ENCODE data around the gene GALNT14. TPM values are rescaled to one million over a fixed set of nuclear protein-coding genes. Genes with fewer than 3 reads are reported as not detected.

Gene GALNT14
- total RNA-seq, 1 experiment from 2014 or later: 2.7 TPM

DNA sequence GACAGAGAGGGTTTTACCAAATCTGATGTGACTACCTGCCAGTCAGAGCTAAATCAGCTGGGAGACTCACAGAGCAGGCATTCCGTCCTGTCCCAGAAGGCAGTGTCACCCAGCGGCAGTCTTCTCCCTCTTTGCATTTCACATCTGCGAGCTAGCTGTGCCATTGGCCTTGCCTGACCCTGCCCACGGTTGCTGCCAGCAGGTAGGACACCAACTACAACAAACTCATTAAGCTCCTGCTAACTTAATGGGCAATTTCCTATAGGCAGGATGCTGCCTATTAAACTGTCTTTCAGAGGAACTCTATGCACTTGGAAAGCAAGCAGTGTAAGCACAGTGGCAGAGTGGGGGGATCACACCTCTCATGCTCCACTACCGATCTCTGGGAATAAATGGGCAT is 214.6 kb downstream of the GALNT14 start:
- Histone ChIP-seq H4K8ac (replicated peaks; ENCODE audit: insufficient read length, low read depth, low read length) (no peak overlapping the region), H4K91ac (ENCODE audit: insufficient read length, low read depth, low read length) (no peak overlapping the region), H2AFZ (ENCODE audit: low read length) (no peak overlapping the region), H2AK5ac (ENCODE audit: insufficient read length, low read length) (no peak overlapping the region), H3K14ac (ENCODE audit: insufficient read depth, low read length) (no peak overlapping the region), H4K5ac (ENCODE audit: insufficient read length, low read depth, low read length) (no peak overlapping the region), H3K27ac (ENCODE audit: insufficient read length, low read depth, low read length) (no peak overlapping the region), H2BK120ac (ENCODE audit: low read depth, low read length, poor library complexity, severe bottlenecking) (no peak overlapping the region), H3K4me2 (ENCODE audit: insufficient read depth, insufficient read length, low read length) (no peak overlapping the region), H3K4ac (ENCODE audit: low read depth, low read length) (no peak overlapping the region), H3T11ph (ENCODE audit: low read length) (no peak overlapping the region), H3K23me2 (ENCODE audit: insufficient read length, low read depth, low read length, poor library complexity, severe bottlenecking) (no peaks in the 10 kb centered on the region), H3K9me3 (ENCODE audit: control insufficient read depth, low read depth, low read length) (no peaks in the 10 kb centered on the region), H3K79me2 (ENCODE audit: insufficient read depth, low read length) (no peaks in the 10 kb centered on the region), H3K4me1 (ENCODE audit: insufficient read depth, low read length) (no peaks in the 10 kb centered on the region), H3K56ac (ENCODE audit: insufficient read length, low read depth, low read length) (no peak overlapping the region), H4K20me1 (ENCODE audit: control insufficient read depth, insufficient read depth, insufficient read length) (peaks cover 2% of the 10 kb centered on the region), H2BK5ac (ENCODE audit: insufficient read length, low read length) (no peak overlapping the region), H2BK20ac (ENCODE audit: low read depth, low read length, poor library complexity, severe bottlenecking) (no peak overlapping the region), H3K79me1 (ENCODE audit: insufficient read depth, low read depth, low read length, poor library complexity, severe bottlenecking) (no peaks in the 10 kb centered on the region), H3K27me3 (ENCODE audit: insufficient read depth, low read length) (no peaks in the 10 kb centered on the region), H2BK12ac (ENCODE audit: insufficient read length, low read depth, low read length) (no peak overlapping the region), H3K18ac (ENCODE audit: insufficient read length, low read depth, low read length) (no peak overlapping the region), H2BK15ac (ENCODE audit: low read depth, low read length) (no peak overlapping the region), H3K23ac (ENCODE audit: insufficient read length, low read depth, low read length) (no peak overlapping the region), H3K9ac (ENCODE audit: extremely low read depth, insufficient read length, low read length) (no peak overlapping the region)
- Mint-ChIP-seq H3K27me3 (ENCODE audit: low read depth) (no peaks in the 10 kb centered on the region; the same call in 1 of the 2 replicates), H3K9me3 (no peaks in the 10 kb centered on the region), H3K27ac (0 out of 7 replicates have a peak overlapping the region, but pooled peaks of 1 of the 3 experiments have one; percentile 29), H3K4me1 (no peaks in the 10 kb centered on the region), H3K4me3 (no peak overlapping the region), H3K36me3 (ENCODE audit: insufficient read depth in 1 of 3, low read depth in 3 of 3) (no peaks in the 10 kb centered on the region)
- DNase-seq: peak; percentile 38
- TF ChIP-seq, protein P1, sequence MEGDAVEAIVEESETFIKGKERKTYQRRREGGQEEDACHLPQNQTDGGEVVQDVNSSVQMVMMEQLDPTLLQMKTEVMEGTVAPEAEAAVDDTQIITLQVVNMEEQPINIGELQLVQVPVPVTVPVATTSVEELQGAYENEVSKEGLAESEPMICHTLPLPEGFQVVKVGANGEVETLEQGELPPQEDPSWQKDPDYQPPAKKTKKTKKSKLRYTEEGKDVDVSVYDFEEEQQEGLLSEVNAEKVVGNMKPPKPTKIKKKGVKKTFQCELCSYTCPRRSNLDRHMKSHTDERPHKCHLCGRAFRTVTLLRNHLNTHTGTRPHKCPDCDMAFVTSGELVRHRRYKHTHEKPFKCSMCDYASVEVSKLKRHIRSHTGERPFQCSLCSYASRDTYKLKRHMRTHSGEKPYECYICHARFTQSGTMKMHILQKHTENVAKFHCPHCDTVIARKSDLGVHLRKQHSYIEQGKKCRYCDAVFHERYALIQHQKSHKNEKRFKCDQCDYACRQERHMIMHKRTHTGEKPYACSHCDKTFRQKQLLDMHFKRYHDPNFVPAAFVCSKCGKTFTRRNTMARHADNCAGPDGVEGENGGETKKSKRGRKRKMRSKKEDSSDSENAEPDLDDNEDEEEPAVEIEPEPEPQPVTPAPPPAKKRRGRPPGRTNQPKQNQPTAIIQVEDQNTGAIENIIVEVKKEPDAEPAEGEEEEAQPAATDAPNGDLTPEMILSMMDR (conservative IDR thresholded peaks at IDR 0.05): no peak
- no CpG with 5 or more reads among the region's 5 CpGs for WGBS (ENCODE audit: extremely low coverage, insufficient read length, low lambda C conversion rate)

Data from H9 (cell line).